ENCODE data around the gene UGT1A3.

UGT1A3 gene

DNA sequence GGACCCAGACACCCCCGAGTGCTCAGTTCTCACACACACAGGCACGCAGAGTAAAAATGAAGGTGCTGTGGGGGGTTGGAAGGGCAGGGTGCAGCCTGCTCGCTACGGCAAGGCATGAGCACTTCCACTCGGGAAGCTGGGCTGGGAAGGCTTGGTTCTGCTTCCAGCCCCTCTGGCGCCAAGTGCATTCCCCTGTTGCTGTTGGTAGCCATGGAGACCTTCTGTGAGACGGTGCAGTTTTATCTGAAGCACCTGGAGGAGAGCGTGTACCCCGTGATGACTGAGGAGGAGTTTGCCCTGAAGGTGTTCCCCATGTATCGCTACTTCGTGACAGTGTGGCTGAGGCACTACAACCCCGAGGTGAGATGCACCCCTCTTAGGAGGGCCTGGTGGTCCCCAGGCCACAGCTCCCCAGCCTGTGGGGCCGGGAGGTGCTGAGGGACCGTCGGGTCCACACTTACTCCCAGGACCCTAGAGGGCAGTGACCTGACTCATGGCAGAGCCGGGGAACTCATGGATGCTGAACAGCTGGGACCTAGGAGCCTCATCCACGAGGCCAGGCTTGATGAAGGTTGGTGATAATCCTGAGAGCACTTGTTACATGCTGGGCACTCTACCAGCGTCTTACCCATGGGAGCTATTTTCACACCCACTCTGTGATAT is 64.8 kb downstream of the UGT1A3 start:
- in situ Hi-C loops (cut with MboI; ENCODE audit: low sequenced_read_pairs): no loop called here

GRCh38 chr2:233794128-233794658 is 65.4 kb downstream of the UGT1A3 start:
- in situ Hi-C loops (cut with MboI; ENCODE audit: low sequenced_read_pairs): no loop called here

- in situ Hi-C loops (cut with MboI; ENCODE audit: low sequenced_read_pairs): no loop called here
Observed at GRCh38 chr2:233795735-233796171, 66.9 kb downstream of the UGT1A3 start.

DNA sequence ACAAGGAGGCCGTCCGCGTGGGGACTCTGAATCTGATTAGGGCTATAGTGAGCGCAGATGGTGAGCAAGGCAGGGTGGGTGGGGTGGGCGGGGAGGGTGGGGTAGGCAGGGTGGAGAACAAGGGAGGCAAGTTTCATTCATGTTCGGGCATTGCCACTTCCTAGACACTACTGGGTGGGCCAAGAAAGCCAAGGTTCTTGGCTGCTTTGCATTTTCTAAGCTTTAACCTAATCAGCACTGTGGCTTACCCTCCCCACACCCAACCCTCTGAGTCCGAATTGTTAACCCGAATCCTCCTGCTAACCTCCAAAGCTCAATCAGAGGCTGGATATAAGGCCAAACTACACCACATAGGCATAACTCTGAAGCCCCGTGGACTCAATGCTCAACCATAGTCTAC is 67.4 kb downstream of the UGT1A3 start:
- in situ Hi-C loops (cut with MboI; ENCODE audit: low sequenced_read_pairs): no loop called here

GRCh38 chr2:233798335-233799086 is 69.7 kb downstream of the UGT1A3 start:
- in situ Hi-C loops (cut with MboI; ENCODE audit: low sequenced_read_pairs): no loop called here

DNA sequence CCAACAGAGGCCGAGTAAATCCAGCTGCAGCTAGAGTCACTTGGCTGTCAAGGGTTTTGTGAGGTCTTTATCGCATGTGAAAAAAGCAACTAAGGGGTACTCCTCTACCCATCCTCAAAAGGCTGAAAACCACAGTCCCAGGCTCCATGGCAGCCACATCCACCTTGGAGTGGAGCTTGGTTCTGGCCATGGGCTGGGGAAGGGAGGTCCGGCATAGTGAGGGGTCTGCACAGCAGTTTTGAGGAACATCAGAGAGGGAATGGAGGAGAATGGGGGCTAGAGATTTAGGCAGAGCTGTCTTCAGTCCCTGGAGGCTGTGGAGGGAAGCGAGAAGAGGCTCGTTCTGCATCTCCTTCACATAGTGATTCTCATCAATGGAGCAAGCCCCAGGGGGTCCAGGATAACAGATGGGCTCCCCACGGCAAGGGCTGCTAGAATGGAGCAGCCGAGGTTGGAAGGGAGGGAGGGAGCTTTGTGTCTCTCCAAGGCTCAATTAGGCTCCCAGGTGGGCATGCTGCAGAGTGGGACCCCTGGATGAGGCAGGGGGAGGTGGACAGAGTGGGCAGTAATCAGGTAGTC is 70.3 kb downstream of the UGT1A3 start:
- in situ Hi-C loops (cut with MboI; ENCODE audit: low sequenced_read_pairs): no loop called here

GRCh38 chr2:233799716-233800115 is 70.9 kb downstream of the UGT1A3 start:
- in situ Hi-C loops (cut with MboI; ENCODE audit: low sequenced_read_pairs): no loop called here

DNA sequence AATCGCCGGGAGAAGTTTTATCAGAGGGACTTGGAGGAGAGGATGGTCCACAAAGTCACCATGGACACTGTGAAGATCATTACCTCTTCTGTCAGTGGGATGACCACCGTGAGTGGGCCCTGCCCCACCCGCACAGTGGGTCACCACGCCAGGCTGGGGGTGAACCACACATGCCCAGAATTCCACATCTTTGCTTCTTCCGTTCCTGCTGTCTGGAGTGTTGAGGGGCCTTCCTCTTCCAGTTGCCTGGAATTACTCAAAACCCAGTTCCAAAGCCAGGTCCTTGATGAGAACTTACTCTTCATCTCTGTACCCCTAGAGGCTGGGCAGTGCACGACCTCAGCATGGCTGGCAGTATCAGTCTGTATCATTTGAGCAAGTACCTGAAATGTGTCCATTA is 71.4 kb downstream of the UGT1A3 start:
- in situ Hi-C loops (cut with MboI; ENCODE audit: low sequenced_read_pairs): no loop called here

- in situ Hi-C loops (cut with MboI; ENCODE audit: low sequenced_read_pairs): no loop called here
Observed at GRCh38 chr2:233801357-233802131, 72.7 kb downstream of the UGT1A3 start.

DNA sequence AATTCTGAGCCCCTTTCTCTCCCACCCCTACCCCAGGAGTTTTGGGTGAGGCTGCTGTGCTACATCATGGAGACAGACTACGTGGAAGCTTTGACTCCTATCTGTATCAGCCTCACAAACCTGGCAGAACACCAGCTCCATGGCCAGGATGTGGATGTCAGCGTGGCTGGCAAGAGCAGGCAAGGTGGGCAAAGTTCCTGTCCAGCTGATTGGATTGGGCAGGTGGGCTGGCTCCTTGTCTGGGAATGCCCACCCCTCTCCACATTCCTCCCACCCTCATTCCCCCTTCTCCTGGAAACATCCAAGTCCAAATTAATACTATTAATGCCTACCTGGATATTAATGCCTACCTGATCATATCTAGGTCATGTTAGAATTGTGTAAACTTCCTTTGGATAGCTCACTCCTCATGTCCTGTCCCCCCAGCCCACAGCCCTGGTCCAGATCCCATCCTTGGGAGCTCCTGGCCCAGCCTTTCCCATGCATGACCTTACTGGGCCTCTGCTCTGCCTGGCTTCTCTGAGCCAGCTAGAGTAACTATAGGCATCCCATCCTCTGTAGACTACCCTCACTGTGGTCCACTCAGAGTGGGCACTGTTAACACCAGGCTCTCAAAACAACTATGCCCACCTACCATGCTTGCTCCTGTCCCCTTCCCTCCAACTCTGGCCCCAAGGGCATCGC is 73.4 kb downstream of the UGT1A3 start:
- in situ Hi-C loops (cut with MboI; ENCODE audit: low sequenced_read_pairs): no loop called here

GRCh38 chr2:233803292-233803911 is 74.6 kb downstream of the UGT1A3 start:
- in situ Hi-C loops (cut with MboI; ENCODE audit: low sequenced_read_pairs): no loop called here

- in situ Hi-C loops (cut with MboI; ENCODE audit: low sequenced_read_pairs): no loop called here
Observed at GRCh38 chr2:233803994-233804393, 75.2 kb downstream of the UGT1A3 start.

DNA sequence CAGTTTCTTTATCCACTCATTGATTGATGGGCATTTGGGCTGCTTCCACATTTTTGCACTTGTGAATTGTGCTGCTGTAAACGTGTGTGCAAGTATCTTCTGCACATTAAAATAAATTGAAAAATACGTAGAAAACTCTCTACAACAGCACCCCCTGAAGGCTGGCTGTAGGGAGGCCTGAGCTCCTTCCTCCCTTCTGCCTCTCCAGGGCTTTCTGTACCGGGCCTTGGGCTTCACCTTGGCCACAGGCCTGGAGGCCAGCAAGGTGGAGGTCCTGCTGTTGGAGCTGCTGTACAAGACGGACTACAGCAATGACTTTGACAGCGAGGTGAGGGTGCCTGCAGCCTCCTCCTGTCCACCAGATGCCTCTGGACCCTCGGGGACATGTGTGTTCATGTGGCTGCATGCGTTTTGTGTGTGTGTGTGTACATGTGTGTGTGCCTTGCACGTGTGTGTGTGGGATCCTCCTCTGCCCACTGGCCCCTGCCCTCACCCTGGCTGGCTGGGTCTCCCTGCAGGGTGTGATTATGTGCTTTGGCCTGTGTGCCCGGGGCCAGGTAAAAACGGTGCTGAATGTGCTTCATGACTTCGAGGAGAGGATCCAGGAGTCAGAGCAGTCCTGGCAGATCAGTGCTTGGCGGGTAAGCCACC is 78.5 kb downstream of the UGT1A3 start:
- in situ Hi-C loops (cut with MboI; ENCODE audit: low sequenced_read_pairs): no loop called here

- in situ Hi-C loops (cut with MboI; ENCODE audit: low sequenced_read_pairs): no loop called here
Observed at GRCh38 chr2:233807966-233808935, 79.4 kb downstream of the UGT1A3 start.

DNA sequence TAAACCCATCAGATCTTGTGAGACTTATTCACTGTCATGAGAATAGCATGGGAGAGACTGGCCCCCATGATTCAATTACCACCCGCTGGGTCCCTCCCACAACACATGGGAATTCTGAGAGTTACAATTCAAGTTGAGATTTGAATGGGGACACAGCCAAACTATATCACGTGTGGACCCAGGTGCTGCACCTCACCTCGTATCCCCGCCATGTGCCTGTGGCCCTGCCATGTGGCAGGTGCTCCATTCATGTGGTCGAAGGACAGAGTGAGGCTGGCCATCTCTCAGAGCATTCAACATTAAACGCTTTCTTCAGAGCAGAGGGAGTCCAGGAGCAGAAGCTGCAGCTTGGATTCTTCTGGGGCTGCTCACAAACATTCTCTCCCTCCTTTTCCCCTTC is 81.5 kb downstream of the UGT1A3 start:
- in situ Hi-C loops (cut with MboI; ENCODE audit: low sequenced_read_pairs): no loop called here

DNA sequence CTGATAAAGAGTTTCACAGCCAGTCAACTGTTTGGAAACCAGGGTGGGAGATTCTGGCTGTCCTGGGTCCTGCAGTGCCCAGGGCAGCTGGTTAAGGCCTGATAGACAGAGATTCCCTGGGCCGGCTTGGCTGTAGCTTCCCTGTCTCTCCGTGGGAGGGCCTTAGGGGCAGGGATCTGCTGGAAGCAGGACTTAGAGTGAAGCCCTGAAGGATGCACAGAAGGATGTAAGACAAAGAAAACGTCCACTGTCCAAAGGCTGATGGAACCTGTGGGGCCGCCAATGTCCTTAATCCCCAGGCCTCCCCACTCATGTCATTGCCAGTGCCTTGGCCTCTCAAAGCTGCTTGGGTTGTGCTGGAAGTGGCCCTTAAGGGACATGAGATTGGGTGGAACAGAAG is 82.2 kb downstream of the UGT1A3 start:
- in situ Hi-C loops (cut with MboI; ENCODE audit: low sequenced_read_pairs): no loop called here

DNA sequence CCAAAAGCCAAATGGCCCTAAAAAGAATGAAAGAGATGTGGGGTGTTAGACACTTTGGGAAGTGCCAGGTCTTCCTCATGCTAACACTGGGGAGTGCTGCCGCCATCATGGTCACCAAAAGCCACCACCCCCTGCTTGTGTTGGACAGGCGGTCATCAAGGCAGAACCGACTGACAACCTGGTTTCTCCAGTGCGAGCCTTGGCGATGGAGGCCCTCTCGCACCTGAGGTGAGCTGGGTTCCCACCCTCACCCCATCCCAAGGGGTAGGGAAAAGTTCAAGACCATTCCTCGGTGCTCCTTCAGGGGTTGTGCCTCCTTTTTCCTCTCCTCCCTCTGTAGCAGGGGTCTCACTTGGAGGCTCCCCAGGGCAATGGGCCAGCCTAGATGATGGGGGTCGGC is 82.9 kb downstream of the UGT1A3 start:
- in situ Hi-C loops (cut with MboI; ENCODE audit: low sequenced_read_pairs): no loop called here

DNA sequence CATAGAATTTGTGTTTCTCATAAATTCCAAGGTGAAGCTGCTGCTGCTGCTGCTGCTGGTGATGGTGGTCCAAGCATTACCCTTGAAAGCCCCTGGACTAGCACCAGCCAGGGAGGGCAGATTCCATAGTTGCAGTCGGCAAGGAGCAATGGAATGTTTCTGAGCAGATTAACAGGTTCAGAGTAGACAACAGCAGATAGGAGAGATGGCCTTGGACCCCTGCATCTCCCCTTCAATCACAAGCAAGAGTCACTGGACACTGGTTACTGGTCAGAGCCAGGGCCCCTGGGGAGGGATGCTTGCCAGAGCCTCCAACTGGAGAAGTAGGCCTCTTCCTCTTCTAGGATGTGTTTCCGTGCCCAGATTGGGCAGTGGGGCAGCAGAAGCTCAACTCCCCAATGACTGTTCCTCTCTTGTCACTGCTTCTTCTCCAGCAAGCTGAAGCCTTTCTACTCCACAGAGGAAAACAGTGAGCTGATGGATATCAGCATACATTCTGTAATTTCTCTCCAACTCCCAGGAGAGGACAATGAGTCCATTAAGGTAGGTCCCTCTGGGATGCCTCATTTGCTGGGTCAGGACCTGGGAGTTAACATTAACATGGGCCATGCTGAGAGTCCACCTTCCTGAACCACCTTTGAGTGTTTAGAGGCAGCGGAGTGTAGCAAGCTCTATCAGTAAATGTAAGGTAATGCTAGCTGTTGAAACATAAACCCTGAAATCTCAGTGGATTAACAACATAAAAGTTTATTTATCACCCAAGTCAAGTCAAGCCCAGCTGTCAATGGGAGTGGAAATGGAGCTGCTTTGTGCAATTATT is 84.6 kb downstream of the UGT1A3 start:
- in situ Hi-C loops (cut with MboI; ENCODE audit: low sequenced_read_pairs): no loop called here

Measured in HL-60/S4 treated with phorbol 12-myristate 13-acetate at 8.2 ng/mL for 4 days and 3 days (cell line).